Small intestine (tissue), 7 donors: ENCODE data around the gene ITGA1. TPM values are rescaled to one million over a fixed set of nuclear protein-coding genes. Genes with fewer than 3 reads are reported as not detected.

Experiments used
- DNase-seq, 2 donors: peaks; one replicate each; pipeline versions ENCODE4 v3.0.0 to v3.0.0-alpha.2; 2013
- FAIRE-seq: peaks from 2 replicates; lab custom pipeline; 2012; peaks lifted over from hg19 to GRCh38; lab: Jason Lieb, UNC
- H3K27ac ChIP-seq, 3 donors: one replicate each; pipeline ENCODE4 v1.5.1; 2013; ENCODE audit warnings: low read length in 2 of 3, mild to moderate bottlenecking in 2 of 3, control low read depth in 1 of 3, inconsistent platforms in 1 of 3, low read depth in 1 of 3, moderate library complexity in 1 of 3
- H3K27me3 ChIP-seq, 3 donors: one replicate each; pipeline ENCODE4 v1.6.1; 2013; ENCODE audit warnings: low read length in 3 of 3, inconsistent platforms in 1 of 3; ENCODE audit not compliant: control insufficient read depth in 3 of 3, insufficient read depth in 3 of 3
- H3K36me3 ChIP-seq, 3 donors: one replicate each; pipeline ENCODE4 v1.6.1; 2013; ENCODE audit warnings: low read length in 3 of 3, inconsistent platforms in 1 of 3, low read depth in 1 of 3, mild to moderate bottlenecking in 1 of 3, moderate library complexity in 1 of 3; ENCODE audit not compliant: control insufficient read depth in 3 of 3, insufficient read depth in 2 of 3
- H3K4me1 ChIP-seq, 3 donors: one replicate each; pipeline ENCODE4 v1.6.1; 2013; ENCODE audit warnings: low read length in 2 of 3, inconsistent platforms in 1 of 3, low read depth in 1 of 3, mild to moderate bottlenecking in 1 of 3, moderate library complexity in 1 of 3; ENCODE audit not compliant: control insufficient read depth in 3 of 3, insufficient read depth in 2 of 3
- H3K4me3 ChIP-seq, 3 donors: one replicate each; pipeline ENCODE4 v1.5.1; 2013; ENCODE audit warnings: low read length in 3 of 3, control low read depth in 1 of 3, inconsistent platforms in 1 of 3, low read depth in 1 of 3, mild to moderate bottlenecking in 1 of 3, moderate library complexity in 1 of 3
- H3K9me3 ChIP-seq, 2 donors: one replicate each; pipeline ENCODE4 v1.6.1; 2013; ENCODE audit warnings: low read depth in 1 of 2, low read length in 1 of 2; ENCODE audit not compliant: control insufficient read depth in 2 of 2, insufficient read depth in 1 of 2
- WGBS, 3 donors: extraction: QIAGEN DNeasy Blood & Tissue Kit; methylation state at CpG; one replicate each; pipeline ENCODE4 v1.1.7; 2013; 5-methylcytosine and 5-hydroxymethylcytosine counted together
- polyA plus RNA-seq, 4 donors: library from polyadenylated mRNA; stranded (reverse) in 3 of 4; unstranded in 1 of 4; fragments of 200-250 nt in 3 of 4; fragments of 120-200 nt in 1 of 4; gene quantifications; one replicate each; pipeline versions ENCODE4 v1.2.1 to v1.2.3, GENCODE V29; 2013
- donor health status: healthy with polysubstance abuse.
- donor health status: control.
- donor health status: control.
- donor health status: Bipolar disorder and iron deficiency.
- donor health status: healthy.

The ITGA1 gene
- polyA plus RNA-seq, 4 donors: 1.6 to 20.9 (median 5.0) TPM

DNA sequence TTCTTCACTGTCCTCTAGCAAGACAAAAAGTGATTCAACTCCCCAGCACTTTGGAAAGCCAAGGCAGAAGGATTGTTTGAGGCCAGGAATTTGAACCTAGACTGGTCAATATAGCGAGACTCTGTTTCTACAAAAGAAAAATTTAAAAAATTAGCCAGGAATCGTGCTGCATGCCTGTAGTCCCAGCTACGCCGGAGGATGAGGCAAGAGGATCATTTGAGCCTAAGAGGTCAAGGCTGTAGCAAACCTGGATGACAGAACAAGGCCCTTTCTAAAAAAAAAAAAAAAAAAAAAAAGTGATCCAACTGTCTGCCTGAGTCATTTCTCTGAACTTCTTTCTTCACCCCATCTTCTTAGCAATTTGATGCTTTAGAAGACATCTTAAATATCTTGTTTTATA is 213.8 kb downstream of the ITGA1 start:
- Histone ChIP-seq H3K27me3 (no peaks in the 10 kb centered on the region), H3K4me3 (no peak overlapping the region), H3K36me3 (peaks cover 0 to 6% (median 5%) of the 10 kb centered on the region in 3 donors), H3K9me3 (no peaks in the 10 kb centered on the region), H3K27ac (no peak overlapping the region), H3K4me1 (peaks cover 0 to 3% (median 2%) of the 10 kb centered on the region in 3 donors)
- FAIRE-seq (no peak), DNase-seq (no peak)
- WGBS, 3 donors: 93 to 98% (median 96%) methylated on average over 4 of the region's 4 CpGs

DNA sequence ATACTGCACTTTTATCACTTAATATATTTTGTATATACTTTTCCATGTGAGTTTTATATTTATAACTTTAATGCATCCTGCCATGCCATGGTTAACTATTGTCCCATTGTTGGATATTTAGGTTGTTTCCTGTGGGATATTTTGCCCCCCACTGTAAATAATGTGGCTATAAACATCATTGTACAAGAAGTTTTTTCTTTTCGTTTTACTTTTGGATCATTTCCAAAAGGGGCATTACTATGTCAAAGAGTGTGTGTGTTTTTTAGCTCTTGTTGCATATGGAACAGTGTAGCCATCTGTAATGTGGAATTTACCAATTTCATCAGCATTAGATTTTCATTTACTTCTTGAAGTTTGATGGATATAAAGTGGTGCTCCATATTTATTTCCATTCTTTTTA is 214.8 kb downstream of the ITGA1 start:
- Histone ChIP-seq H3K4me3 (no peak overlapping the region), H3K36me3 (peaks cover 0 to 6% (median 5%) of the 10 kb centered on the region in 3 donors), H3K27me3 (no peaks in the 10 kb centered on the region), H3K4me1 (peaks cover 0 to 4% (median 2%) of the 10 kb centered on the region in 3 donors), H3K27ac (no peak overlapping the region), H3K9me3 (no peaks in the 10 kb centered on the region)
- FAIRE-seq (no peak), DNase-seq (no peak)
- WGBS, 3 donors: 57 to 90% (median 73%) methylated on average over 1 of the region's 1 CpG

- Histone ChIP-seq H3K4me1 (peaks cover 0 to 4% (median 2%) of the 10 kb centered on the region in 3 donors), H3K27ac (no peak overlapping the region), H3K36me3 (peaks cover 0 to 6% (median 5%) of the 10 kb centered on the region in 3 donors), H3K9me3 (no peaks in the 10 kb centered on the region), H3K27me3 (no peaks in the 10 kb centered on the region), H3K4me3 (no peak overlapping the region)
- WGBS, 3 donors: 91 to 100% (median 92%) methylated on average over 1 of the region's 1 CpG
- DNase-seq (no peak), FAIRE-seq (no peak)
Measured at GRCh38 chr5:53003144-53003543, 215.4 kb downstream of the ITGA1 start.

DNA sequence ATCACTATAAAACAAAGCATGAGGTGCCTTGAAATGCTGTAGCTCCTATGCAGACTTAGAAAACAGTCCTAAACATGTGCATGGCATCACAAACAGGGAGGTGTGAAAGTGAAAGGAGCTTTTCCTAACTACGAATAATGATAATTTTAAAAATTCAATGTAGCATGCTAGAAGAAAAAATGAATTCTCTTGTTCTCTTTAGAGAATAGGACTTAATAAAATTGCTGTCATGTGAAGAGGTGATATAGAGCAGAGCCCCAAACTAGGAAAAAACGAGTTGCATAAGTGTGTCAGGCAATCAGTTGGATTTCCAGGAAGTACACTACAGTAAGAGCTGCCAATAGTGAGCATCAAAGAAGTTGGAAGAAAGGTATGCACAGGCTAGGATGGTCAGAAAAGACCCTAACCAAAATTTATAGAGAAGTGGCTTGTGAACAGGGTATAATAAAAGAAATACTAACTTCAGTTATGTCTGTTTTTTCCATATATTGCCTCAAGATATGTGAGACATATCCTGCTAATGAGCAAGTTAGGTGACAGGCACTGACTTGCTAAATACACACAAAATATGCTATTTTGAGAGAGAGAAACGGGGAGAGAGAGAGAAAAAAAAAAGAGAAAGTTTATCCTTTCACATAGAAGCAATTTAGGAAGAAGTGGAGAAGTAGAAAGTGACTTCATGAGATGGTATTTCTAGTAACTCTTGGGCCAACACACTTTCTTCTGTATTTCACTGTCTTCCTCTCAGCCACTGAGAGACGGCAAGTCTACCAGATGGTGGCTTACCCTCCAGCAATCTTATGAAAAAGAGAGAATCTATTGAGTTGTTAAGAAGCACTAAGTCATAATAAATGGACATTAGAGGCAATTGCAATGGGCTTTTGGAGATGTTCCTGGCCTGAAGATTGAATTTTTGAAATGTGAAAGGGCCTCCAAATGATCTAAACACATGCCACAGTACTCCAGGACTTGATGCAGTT is 219.5 kb downstream of the ITGA1 start:
- no peaks in the 10 kb centered on the region for H3K27me3 ChIP-seq
- H3K27ac ChIP-seq: no peak overlapping the region
- DNase-seq (no peak), FAIRE-seq (no peak)
- WGBS, 3 donors: 33 to 52% (median 47%) methylated on average over 4 of the region's 4 CpGs
- H3K4me3 ChIP-seq: no peak overlapping the region
- peaks cover 0 to 6% (median 5%) of the 10 kb centered on the region in 3 donors for H3K36me3 ChIP-seq
- H3K4me1 ChIP-seq: peaks cover 0 to 4% (median 2%) of the 10 kb centered on the region in 3 donors
- no peaks in the 10 kb centered on the region for H3K9me3 ChIP-seq

DNA sequence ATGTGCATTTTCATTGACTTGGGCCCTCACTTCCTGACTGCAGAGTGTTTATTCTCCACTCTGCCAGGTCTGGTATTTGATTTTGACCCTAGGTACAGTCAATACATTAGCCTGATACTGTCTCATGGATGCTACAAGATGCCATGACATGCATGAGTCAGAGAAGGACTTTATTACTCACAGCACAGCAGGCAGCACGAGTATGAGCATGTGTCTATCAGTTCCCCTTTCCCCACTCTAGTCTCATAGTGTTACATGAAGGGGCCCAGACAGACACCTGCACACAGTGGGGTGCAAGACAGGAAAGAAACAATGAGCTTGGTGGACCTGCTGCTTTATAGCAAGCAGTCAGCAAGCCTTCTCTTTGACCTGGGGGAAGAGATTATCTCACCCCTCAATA is 221.0 kb downstream of the ITGA1 start:
- H3K4me3 ChIP-seq: no peak overlapping the region
- no peaks in the 10 kb centered on the region for H3K27me3 ChIP-seq
- no peak overlapping the region for H3K27ac ChIP-seq
- H3K9me3 ChIP-seq: no peaks in the 10 kb centered on the region
- FAIRE-seq: no peak
- peaks cover 0 to 4% (median 2%) of the 10 kb centered on the region in 3 donors for H3K4me1 ChIP-seq
- 13 to 39% (median 33%) methylated on average over 1 of the region's 1 CpG for WGBS, 3 donors
- DNase-seq: peak in 1 of 2 donors; percentile 33
- peaks cover 0 to 3% (median 3%) of the 10 kb centered on the region in 3 donors for H3K36me3 ChIP-seq

Other genes starting within 250 kb of the ITGA1 start
- gene PELO, start within 50 bp of the ITGA1 start, polyA plus RNA-seq: 10 to 100 TPM in 1 of 4 donors, 1 to 10 TPM in 3; 4.0 to 10.8 (median 9.3) TPM
- gene ITGA2, start 201.4 kb downstream of the ITGA1 start, polyA plus RNA-seq: 10 to 100 TPM in 1 of 4 donors, 1 to 10 TPM in 3; 1.8 to 15.2 (median 5.9) TPM